Measurements from ENCODE around the gene TRAPPC14. TPM values are rescaled to one million over a fixed set of nuclear protein-coding genes. Genes with fewer than 3 reads are reported as not detected.

Gene TRAPPC14
- total and polyA plus RNA-seq, 4 donors = 9.4 to 54.1 (median 31.0) TPM

GRCh38 chr7:100107125-100107737 is 51.3 kb downstream of the TRAPPC14 start:
- 89% methylated on average over 23 of the region's 25 CpGs for WGBS (ENCODE audit: insufficient coverage)
- Histone ChIP-seq H3K4me3 (ENCODE audit: low read depth, low read length) (no peak overlapping the region), H3K4me1 (ENCODE audit: control insufficient read depth, insufficient read depth, low read length) (peaks cover 9% of the 10 kb centered on the region), H3K36me3 (ENCODE audit: control insufficient read depth, insufficient read depth, low read length) (peaks cover 94% of the 10 kb centered on the region), H3K27me3 (ENCODE audit: control insufficient read depth, insufficient read depth, low read length) (no peaks in the 10 kb centered on the region), H3K9me3 (ENCODE audit: control insufficient read depth, insufficient read depth, low read length) (no peaks in the 10 kb centered on the region), H3K27ac (ENCODE audit: low read depth, low read length) (no peak overlapping the region)
- DNase-seq (ENCODE audit: low read depth in 4 of 6, low spot score in 6 of 6) = no peak

GRCh38 chr7:100106633-100107032 is 51.9 kb downstream of the TRAPPC14 start:
- Histone ChIP-seq H3K27ac (ENCODE audit: low read depth, low read length) (no peak overlapping the region), H3K9me3 (ENCODE audit: control insufficient read depth, insufficient read depth, low read length) (no peaks in the 10 kb centered on the region), H3K27me3 (ENCODE audit: control insufficient read depth, insufficient read depth, low read length) (no peaks in the 10 kb centered on the region), H3K4me3 (ENCODE audit: low read depth, low read length) (no peak overlapping the region), H3K36me3 (ENCODE audit: control insufficient read depth, insufficient read depth, low read length) (peaks cover 88% of the 10 kb centered on the region), H3K4me1 (ENCODE audit: control insufficient read depth, insufficient read depth, low read length) (peaks cover 15% of the 10 kb centered on the region)
- WGBS (ENCODE audit: insufficient coverage) = 84% methylated on average over 16 of the region's 17 CpGs
- DNase-seq (ENCODE audit: low read depth in 4 of 6, low spot score in 6 of 6) = no peak

- no peaks in the 10 kb centered on the region for H3K9me3 ChIP-seq (ENCODE audit: control insufficient read depth, insufficient read depth, low read length)
- H3K4me1 ChIP-seq (ENCODE audit: control insufficient read depth, insufficient read depth, low read length) = peaks cover 18% of the 10 kb centered on the region
- peaks cover 77% of the 10 kb centered on the region for H3K36me3 ChIP-seq (ENCODE audit: control insufficient read depth, insufficient read depth, low read length)
- DNase-seq (ENCODE audit: low read depth in 4 of 6, low spot score in 6 of 6) = no peak
- H3K27me3 ChIP-seq (ENCODE audit: control insufficient read depth, insufficient read depth, low read length) = no peaks in the 10 kb centered on the region
- 100% methylated on average over 3 of the region's 4 CpGs for WGBS (ENCODE audit: insufficient coverage)
- no peak overlapping the region for H3K27ac ChIP-seq (ENCODE audit: low read depth, low read length)
- no peak overlapping the region for H3K4me3 ChIP-seq (ENCODE audit: low read depth, low read length)
Observed at GRCh38 chr7:100105534-100105933, 53.0 kb downstream of the TRAPPC14 start.

Other genes starting within 250 kb of the TRAPPC14 start
- gene TRIM4, start 239.2 kb downstream of the TRAPPC14 start, total RNA-seq = 10 to 100 TPM; 16.7 to 32.5 TPM
- 10 to 100 TPM; 16.7 to 20.8 TPM for gene TRIM4, start 239.2 kb downstream of the TRAPPC14 start, polyA plus RNA-seq (ENCODE audit: insufficient read length in 2 of 2)
- 10 to 100 TPM in 1 of 2 donors, 1 to 10 TPM in 1; 4.5 to 12.6 TPM for gene GJC3, start 229.1 kb downstream of the TRAPPC14 start, total RNA-seq
- gene GJC3, start 229.1 kb downstream of the TRAPPC14 start, polyA plus RNA-seq (ENCODE audit: insufficient read length in 2 of 2) = 1 to 10 TPM in 1 of 2 donors, under 1 TPM in 1; 1.00 to 1.7 TPM
- 1 to 10 TPM; 4.5 to 6.3 TPM for gene AZGP1, start 182.7 kb downstream of the TRAPPC14 start, total RNA-seq
- gene AZGP1, start 182.7 kb downstream of the TRAPPC14 start, polyA plus RNA-seq (ENCODE audit: insufficient read length in 2 of 2) = 1 to 10 TPM in 1 of 2 donors, under 1 TPM in 1; 0.79 to 3.0 TPM
- 10 to 100 TPM; 60.3 to 97.3 TPM for gene ZKSCAN1, start 143.1 kb downstream of the TRAPPC14 start, total RNA-seq
- gene ZKSCAN1, start 143.1 kb downstream of the TRAPPC14 start, polyA plus RNA-seq (ENCODE audit: insufficient read length in 2 of 2) = 10 to 100 TPM; 51.7 to 53.4 TPM
- gene ZSCAN21, start 108.9 kb downstream of the TRAPPC14 start, total RNA-seq = 10 to 100 TPM; 10.3 to 27.7 TPM
- 10 to 100 TPM; 17.2 to 21.2 TPM for gene ZSCAN21, start 108.9 kb downstream of the TRAPPC14 start, polyA plus RNA-seq (ENCODE audit: insufficient read length in 2 of 2)
- 10 to 100 TPM; 28.5 to 49.3 TPM for gene ZNF3, start 77.0 kb downstream of the TRAPPC14 start, total RNA-seq
- 10 to 100 TPM; 33.6 to 35.6 TPM for gene ZNF3, start 77.0 kb downstream of the TRAPPC14 start, polyA plus RNA-seq (ENCODE audit: insufficient read length in 2 of 2)
- gene COPS6, start 69.8 kb downstream of the TRAPPC14 start, total RNA-seq = 10 to 100 TPM; 59.9 to 78.4 TPM
- 100 to 1,000 TPM; 147 to 167 TPM for gene COPS6, start 69.8 kb downstream of the TRAPPC14 start, polyA plus RNA-seq (ENCODE audit: insufficient read length in 2 of 2)
- gene MCM7, start 57.3 kb downstream of the TRAPPC14 start, total RNA-seq = 10 to 100 TPM; 36.7 to 71.5 TPM
- 10 to 100 TPM; 88.3 to 94.7 TPM for gene MCM7, start 57.3 kb downstream of the TRAPPC14 start, polyA plus RNA-seq (ENCODE audit: insufficient read length in 2 of 2)
- 10 to 100 TPM; 18.2 to 27.4 TPM for gene AP4M1, start 57.1 kb downstream of the TRAPPC14 start, total RNA-seq
- gene AP4M1, start 57.1 kb downstream of the TRAPPC14 start, polyA plus RNA-seq (ENCODE audit: insufficient read length in 2 of 2) = 10 to 100 TPM; 31.4 to 47.7 TPM
- gene TAF6, start 39.4 kb downstream of the TRAPPC14 start, total RNA-seq = 10 to 100 TPM; 25.3 to 26.7 TPM
- gene TAF6, start 39.4 kb downstream of the TRAPPC14 start, polyA plus RNA-seq (ENCODE audit: insufficient read length in 2 of 2) = 10 to 100 TPM; 61.9 to 73.2 TPM
- 10 to 100 TPM; 22.5 to 65.7 TPM for gene CNPY4, start 39.1 kb downstream of the TRAPPC14 start, total RNA-seq
- 10 to 100 TPM; 29.9 to 33.3 TPM for gene CNPY4, start 39.1 kb downstream of the TRAPPC14 start, polyA plus RNA-seq (ENCODE audit: insufficient read length in 2 of 2)
- 1 to 10 TPM; 3.1 to 4.8 TPM for gene MBLAC1, start 31.8 kb downstream of the TRAPPC14 start, total RNA-seq
- gene MBLAC1, start 31.8 kb downstream of the TRAPPC14 start, polyA plus RNA-seq (ENCODE audit: insufficient read length in 2 of 2) = 1 to 10 TPM; 5.2 to 5.8 TPM
- 100 to 1,000 TPM in 1 of 2 donors, 10 to 100 TPM in 1; 59.2 to 155 TPM for gene LAMTOR4, start 9.8 kb downstream of the TRAPPC14 start, total RNA-seq
- gene LAMTOR4, start 9.8 kb downstream of the TRAPPC14 start, polyA plus RNA-seq (ENCODE audit: insufficient read length in 2 of 2) = 100 to 1,000 TPM; 132 to 160 TPM
- gene GAL3ST4, start 9.9 kb upstream of the TRAPPC14 start, total RNA-seq = 1 to 10 TPM; 5.0 to 8.6 TPM
- 10 to 100 TPM; 21.6 to 23.1 TPM for gene GAL3ST4, start 9.9 kb upstream of the TRAPPC14 start, polyA plus RNA-seq (ENCODE audit: insufficient read length in 2 of 2)
- gene GPC2, start 18.7 kb upstream of the TRAPPC14 start, total RNA-seq = 1 to 10 TPM; 6.1 to 9.8 TPM
- gene GPC2, start 18.7 kb upstream of the TRAPPC14 start, polyA plus RNA-seq (ENCODE audit: insufficient read length in 2 of 2) = 10 to 100 TPM; 47.7 to 53.6 TPM
- 1 to 10 TPM; 2.1 to 2.3 TPM for gene STAG3, start 19.2 kb upstream of the TRAPPC14 start, total RNA-seq
- gene STAG3, start 19.2 kb upstream of the TRAPPC14 start, polyA plus RNA-seq (ENCODE audit: insufficient read length in 2 of 2) = 10 to 100 TPM; 33.9 to 67.6 TPM
- not detected for gene PVRIG, start 61.2 kb upstream of the TRAPPC14 start, total RNA-seq
- 10 to 100 TPM; 11.6 to 13.5 TPM for gene PVRIG, start 61.2 kb upstream of the TRAPPC14 start, polyA plus RNA-seq (ENCODE audit: insufficient read length in 2 of 2)
- not detected for gene SPDYE3, start 149.0 kb upstream of the TRAPPC14 start, total RNA-seq
- 10 to 100 TPM in 1 of 2 donors, 1 to 10 TPM in 1; 8.8 to 16.0 TPM for gene SPDYE3, start 149.0 kb upstream of the TRAPPC14 start, polyA plus RNA-seq (ENCODE audit: insufficient read length in 2 of 2)
- gene PILRB, start 199.4 kb upstream of the TRAPPC14 start, total RNA-seq = 10 to 100 TPM in 1 of 2 donors, 1 to 10 TPM in 1; 9.6 to 27.1 TPM
- 10 to 100 TPM; 37.6 to 50.2 TPM for gene PILRB, start 199.4 kb upstream of the TRAPPC14 start, polyA plus RNA-seq (ENCODE audit: insufficient read length in 2 of 2)
- 1 to 10 TPM; 4.1 to 4.3 TPM for gene PILRA, start 214.8 kb upstream of the TRAPPC14 start, total RNA-seq
- gene PILRA, start 214.8 kb upstream of the TRAPPC14 start, polyA plus RNA-seq (ENCODE audit: insufficient read length in 2 of 2) = 10 to 100 TPM in 1 of 2 donors, 1 to 10 TPM in 1; 6.6 to 10.6 TPM